ENCODE measurements around the gene TDRKH.

- TF ChIP-seq CTCF (conservative IDR thresholded peaks at IDR 0.05) (no peak), ZFX (IDR thresholded peaks at IDR 0.05) (no peak)
Measured at GRCh38 chr1:151815716-151816327, 25.5 kb upstream of the TDRKH start.
